ENCODE data around the gene RASGRF1.

RASGRF1 gene

DNA sequence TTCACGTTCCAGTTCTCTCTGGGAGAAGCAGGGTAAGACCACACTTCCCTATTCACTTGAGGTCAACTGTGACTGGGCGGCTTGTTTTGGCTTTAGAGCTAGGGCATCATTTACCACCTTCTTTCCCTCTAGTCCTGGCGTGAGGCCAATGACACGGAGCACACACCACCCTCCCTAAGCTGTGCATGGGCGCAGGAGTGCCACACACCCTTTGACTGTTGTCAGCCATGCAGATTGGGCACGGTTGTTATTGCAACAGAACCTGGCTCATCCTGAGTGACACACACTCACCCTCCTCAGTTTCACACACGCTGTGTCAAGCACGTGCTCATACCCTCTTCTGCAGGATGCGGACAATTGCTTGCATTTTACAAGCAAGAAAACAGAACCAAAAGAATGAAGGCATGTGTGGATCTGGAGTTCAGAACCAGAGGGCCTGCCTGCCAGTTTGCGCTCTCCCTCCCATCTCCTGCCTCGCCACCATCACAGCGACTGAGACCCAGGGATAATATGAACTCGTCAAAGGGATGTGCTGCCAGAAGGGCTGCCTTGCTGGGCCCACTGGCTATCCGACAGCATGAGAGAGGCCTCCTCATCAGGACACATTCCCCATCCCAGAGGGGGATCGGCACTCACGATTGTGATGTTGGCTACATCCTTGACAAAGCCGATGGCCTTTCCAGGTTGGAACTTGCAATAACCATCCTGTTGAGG lies 163.3 kb downstream of the RASGRF1 start:
- DNase-seq (ENCODE audit: low read depth, low spot score): no peak
- H3K4me3 ChIP-seq (ENCODE audit: low read length): no peak overlapping the region

DNA sequence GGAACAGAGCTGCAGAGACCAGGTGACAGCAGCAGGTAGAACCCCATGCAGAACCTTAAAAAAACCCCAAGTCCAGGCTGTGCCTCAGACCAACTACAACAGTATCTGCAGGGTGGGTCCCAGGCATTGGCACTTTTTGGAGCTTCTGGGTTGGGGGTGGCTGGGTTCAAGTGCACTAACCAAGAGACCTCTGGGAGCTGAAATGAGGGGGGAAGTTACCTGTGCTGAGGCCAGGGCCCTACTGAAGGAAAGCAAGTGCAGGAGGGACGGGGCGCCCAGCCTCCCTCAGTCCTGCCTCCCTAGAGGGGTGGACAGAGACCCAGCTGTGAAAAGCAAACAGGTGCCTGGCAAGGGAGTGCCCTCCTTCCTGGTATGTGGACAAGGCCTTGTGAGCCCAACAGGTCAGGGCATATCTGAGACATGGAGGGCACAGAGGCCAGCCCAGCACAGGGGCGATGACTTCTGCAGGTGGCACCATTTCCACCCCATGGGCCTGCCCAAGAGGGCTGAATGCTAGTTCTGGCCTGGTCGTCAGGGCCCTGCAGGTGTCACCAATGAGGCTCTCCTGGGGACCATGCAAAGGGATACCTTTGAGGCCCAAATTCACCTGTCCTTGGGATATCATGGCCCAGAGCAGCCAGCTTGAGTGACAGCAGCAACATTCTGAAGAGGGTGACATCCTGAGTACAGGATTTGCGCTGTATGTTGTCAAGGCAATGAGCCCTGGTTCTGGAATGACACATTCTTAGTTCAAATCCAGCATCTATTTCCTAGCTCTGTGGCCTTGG lies 164.4 kb downstream of the RASGRF1 start:
- no peak overlapping the region for H3K4me3 ChIP-seq (ENCODE audit: low read length)
- no peak for DNase-seq (ENCODE audit: low read depth, low spot score)

DNA sequence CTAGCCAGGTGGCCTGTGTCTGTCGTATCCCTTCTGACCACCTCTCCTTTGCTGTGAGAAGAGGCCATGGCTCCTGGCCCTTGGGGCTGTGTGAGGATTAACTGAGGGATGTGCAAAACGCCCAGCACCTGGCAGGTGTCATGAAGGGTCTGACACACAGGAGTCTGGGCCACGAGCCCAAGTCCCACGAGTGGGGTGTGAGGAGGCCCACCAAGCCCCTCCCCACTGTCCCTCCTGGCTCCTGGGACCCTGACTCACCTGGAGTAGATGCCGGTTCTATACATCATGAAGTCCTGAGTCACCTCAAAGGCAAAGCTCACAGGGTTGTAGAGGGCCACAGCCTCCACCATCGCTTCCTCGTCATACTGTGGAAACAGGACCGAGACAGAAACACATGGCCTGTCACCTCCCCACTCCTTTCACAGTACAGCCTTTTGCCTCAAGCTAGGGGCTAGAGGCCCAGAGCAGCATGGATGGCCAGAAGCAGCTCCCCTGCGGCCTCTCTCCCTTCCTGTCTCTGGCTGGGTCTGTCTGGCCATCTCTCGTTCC lies 165.4 kb downstream of the RASGRF1 start:
- DNase-seq (ENCODE audit: low read depth, low spot score): no peak

DNA sequence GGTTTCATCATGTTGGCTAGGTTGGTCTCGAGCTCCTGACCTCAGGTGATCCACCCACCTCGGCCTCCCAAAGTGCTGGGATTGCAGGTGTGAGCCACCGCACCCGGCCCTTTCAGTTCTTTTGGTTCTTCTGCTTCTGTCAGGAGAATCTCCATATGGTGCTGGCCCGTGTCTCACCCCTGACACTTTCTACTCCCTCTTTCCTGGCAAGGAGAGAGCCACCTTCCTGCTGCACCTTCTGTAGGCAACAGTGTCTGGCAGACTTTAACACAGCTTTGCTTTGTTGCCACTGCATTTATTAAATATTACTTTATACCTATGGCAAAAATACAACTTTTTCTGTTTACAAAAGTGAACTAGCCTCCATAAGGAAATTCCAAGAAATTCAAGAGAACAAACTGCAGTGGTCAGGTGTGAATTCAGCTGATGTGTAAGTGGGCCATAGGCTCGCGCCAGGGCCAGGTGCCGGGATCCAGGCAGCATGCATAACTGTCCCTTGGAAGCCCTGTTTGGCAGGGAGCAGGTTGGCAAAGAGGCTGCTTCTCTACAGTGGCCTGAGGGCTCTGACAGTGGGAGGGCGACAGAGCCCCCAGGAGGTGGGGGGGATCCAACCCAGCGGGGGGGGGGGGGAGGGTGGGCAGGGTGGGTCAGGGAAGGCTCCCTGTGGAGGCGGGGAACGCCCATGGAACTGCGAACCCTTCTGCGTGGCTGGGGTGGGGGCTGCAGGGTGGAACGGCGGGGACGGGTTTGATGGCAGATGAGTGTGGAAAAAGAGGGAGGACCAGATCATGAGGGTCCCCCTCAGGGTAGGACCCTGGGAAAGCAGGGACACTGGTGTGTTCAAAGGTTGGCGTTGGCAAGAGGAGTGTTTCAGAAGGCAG lies 166.9 kb downstream of the RASGRF1 start:
- DNase-seq (ENCODE audit: low read depth, low spot score): no peak
- H3K4me3 ChIP-seq (ENCODE audit: low read length): no peak overlapping the region

More for the DNA sequence above, 165.4 kb downstream of the RASGRF1 start:
- H3K4me3 ChIP-seq (ENCODE audit: low read length): no peak overlapping the region

DNA sequence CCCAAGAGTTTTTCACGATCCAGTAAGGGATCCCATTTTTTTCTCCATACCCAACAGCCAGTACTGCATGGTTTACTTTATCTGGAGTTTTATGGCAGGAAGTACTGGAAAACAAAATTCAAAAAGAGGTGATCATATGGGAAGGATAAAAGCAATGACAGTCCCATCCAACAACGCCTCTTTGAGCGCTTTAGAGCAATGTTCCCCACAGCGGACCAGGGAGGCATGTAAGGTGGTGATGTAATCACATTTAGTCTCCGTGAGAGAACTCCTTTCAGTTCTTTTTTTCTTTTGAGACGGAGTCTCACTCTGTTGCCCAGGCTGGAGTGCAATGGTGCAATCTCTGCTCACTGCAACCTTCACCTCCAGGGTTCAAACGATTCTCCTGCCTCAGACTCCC lies 167.6 kb downstream of the RASGRF1 start:
- no peak overlapping the region for H3K4me3 ChIP-seq (ENCODE audit: low read length)
- DNase-seq (ENCODE audit: low read depth, low spot score): no peak

DNA sequence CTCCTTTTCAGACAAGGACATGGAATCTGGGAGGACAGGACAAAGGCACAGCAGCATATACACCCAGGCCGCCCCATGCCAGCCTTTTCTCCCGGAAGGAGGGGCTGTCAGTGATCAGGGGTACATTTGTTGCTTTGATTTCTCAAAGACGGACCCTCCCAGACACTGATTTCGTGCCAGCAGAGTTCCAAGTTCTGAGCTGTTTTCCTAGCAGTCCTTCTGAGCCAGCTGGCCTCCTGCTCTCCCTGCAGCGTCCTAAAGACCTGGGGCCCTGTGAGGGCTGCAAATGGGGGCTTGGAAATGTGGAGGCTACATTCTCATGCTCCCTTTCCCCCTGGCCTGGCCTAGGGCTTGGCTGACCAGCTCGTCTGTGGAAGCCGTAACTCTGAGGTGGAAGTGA lies 168.1 kb downstream of the RASGRF1 start:
- H3K4me3 ChIP-seq (ENCODE audit: low read length): no peak overlapping the region
- no peak for DNase-seq (ENCODE audit: low read depth, low spot score)

DNA sequence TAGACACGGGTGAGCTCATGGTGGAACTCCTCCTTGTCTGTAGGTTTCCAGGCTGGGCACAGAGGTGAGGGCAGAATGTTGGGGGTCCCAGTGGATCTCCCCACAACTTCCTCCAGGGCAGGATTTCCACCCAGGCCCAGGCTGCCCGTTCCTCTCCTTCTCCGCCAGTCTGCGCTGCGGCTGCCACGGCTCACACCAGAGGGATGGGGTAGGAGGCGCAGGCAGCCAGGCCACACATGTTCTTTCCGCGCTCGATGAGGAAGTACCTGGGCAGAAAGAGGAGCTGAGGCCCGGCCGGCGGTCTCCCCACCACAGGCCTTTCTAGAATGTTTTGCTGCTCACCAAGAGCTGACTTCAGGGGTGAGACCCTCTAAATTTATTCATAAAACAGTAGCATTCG lies 168.6 kb downstream of the RASGRF1 start:
- no peak for DNase-seq (ENCODE audit: low read depth, low spot score)
- H3K4me3 ChIP-seq (ENCODE audit: low read length): no peak overlapping the region

DNA sequence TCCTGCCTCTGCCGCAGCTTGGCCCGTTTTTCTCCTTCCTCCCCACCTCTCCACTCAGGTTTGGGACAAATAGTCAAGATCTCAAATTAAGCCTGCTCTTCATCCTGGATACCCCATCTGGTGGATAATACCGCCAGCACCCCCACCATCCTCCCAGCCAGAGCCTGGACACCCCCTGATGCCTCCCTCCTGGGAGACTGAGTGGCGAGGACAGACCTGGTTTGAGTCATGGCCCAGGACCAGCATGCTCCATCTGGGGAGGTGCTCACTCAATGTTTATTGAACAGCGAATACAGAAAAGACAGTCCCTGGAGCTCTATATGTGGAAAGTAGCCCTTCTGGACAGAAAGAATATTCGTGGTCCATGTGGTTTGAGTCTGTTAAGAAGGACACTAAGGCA lies 169.1 kb downstream of the RASGRF1 start:
- DNase-seq (ENCODE audit: low read depth, low spot score): no peak
- no peak overlapping the region for H3K4me3 ChIP-seq (ENCODE audit: low read length)

DNA sequence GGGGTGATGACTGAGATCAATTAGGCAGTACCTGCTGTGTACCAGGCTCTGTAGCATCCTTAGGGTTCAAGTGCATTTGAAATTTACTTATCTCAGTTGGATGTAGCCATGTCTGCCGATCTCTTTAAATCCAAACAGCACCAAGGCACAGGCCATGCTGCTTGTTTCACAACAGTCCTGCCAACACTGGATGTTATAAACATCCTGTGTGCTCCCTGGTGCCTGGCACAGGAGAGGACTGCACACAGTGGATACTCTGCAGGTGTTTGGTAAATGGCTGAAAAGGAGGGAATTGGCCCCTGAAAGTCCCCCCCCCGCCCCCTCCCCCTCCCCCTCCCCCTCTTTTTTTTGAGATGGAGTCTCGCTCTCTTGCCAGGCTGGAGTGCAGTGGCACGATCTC lies 172.7 kb downstream of the RASGRF1 start:
- DNase-seq (ENCODE audit: low read depth, low spot score): no peak

DNA sequence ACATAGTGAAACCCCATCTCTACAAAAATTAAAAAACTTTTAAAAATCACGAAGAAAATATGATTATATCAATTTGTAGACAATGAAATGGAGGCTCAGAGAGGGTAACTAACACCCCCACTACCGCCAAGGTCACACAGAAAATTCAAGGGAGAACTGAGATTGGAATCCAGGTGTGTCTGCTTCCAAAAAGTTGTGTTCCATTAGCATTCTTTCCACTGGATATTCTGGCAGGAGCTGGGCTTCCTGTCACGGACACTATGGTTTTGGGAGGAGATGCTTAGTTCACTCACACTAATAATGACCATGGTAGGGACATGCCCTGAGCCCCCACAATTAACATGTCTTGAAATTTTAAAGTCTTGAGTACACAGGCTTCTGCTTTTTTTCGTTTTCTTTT lies 174.5 kb downstream of the RASGRF1 start:
- no peak overlapping the region for H3K4me3 ChIP-seq (ENCODE audit: low read length)
- no peak for DNase-seq (ENCODE audit: low read depth, low spot score)

More for the DNA sequence above, 172.7 kb downstream of the RASGRF1 start:
- no peak overlapping the region for H3K4me3 ChIP-seq (ENCODE audit: low read length)

DNA sequence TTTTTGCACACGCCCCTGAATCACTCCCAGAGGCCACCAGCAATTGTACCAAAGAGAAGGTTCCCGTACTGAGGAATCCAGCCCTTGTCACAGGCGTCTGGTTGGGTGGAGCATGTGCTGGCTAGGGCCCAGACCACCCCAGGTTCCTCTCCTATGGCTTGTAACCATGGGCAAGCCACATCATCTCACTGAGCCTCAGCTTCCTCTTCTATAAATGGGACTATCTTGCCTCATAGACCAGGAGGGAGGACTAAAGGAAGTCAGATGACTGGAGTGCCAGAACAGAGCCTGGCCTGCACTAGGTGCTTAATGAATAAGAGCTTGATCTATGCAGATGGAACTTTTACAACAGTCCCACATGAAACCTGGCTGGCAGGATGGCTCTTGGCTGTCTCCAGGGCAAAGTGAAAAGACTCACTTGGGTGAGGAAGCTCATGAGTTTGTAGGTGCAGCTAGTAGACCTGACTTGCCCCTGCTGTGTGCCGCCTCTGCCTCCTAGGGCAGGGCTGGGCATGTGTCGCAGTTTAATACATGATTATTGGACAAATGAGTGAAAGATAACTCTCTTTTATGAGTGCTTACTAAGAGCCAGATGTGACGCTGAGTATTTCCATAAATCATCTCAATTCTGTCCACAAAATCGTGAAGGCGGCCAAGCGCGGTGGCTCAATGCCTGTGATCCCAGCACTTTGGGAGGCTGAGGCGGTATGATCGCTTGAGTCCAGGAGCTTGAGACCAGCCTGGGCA lies 175.1 kb downstream of the RASGRF1 start:
- no peak for DNase-seq (ENCODE audit: low read depth, low spot score)

DNA sequence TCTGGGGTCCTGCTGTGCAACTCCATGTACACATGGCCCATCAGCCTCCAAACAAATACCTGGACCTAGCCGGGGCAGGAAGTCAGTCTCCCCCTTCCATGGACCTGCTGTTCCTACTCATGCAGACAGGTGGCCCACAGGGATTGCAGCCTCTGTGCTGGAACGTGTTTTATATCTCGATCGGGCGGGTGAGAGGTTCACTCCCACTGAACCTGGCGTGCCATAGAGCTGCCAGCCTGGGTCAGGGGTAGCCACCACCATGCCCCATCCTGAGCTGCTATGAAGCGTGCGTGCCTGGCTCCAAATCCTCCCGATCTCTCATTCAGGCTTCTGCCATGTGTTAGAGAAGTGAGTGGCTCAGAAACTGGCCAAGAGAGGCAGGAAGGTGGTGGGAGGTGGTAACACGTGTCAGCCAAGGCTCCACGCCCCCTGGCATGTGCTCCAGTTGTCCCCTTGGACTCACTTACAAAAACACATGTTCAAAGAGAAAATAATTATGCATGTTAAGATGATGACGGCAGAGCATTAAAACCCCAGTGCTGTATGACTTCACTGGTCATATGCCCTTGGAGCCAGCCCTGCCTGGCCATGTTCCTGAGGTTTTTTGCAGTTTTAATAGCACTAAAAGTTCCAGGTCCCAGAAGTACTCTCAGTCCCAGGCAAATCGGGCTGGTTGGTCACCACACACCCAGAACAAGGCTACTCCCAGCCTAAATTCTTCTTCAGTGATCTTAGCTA lies 176.4 kb downstream of the RASGRF1 start:
- H3K4me3 ChIP-seq (ENCODE audit: low read length): no peak overlapping the region
- no peak for DNase-seq (ENCODE audit: low read depth, low spot score)

More for the DNA sequence above, 175.1 kb downstream of the RASGRF1 start:
- no peak overlapping the region for H3K4me3 ChIP-seq (ENCODE audit: low read length)

DNA sequence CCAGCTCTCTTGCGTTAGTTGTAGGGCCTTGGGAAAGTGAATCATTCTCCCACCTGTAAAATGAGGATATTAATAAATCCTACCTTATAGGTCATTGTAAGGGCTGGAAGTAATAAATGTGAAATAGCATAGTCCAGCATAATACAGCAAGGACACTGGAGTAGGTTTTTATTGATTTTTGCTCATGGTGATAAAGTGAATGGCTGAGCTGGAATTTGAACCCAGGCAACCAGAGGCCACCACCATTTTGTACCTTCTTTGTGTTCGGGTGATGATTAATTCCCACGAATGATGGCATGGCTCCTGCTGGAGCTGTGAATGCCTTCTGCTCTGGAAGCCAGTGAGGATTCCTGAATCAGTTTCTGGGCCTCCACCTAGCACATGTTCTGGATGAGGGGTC lies 177.6 kb downstream of the RASGRF1 start:
- DNase-seq (ENCODE audit: low read depth, low spot score): no peak
- no peak overlapping the region for H3K4me3 ChIP-seq (ENCODE audit: low read length)

DNA sequence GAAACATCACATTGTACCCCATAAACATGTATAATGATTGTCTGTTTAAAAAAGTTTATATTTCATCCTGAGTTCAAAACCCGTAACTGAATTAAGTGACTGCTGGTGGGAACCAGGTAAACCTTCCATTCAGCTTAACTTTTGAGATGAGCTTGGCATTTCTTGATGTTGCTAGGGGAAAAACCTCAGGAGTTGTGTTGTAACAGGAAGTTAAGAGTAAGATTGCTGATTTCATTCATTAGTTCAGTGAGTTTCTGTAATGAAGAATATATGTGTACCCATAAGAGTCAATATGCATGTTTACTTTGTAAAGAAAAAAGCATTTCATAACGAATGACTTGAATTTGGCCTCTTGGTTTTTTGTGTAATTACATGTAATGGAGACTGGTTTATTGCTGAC lies 178.3 kb downstream of the RASGRF1 start:
- no peak for DNase-seq (ENCODE audit: low read depth, low spot score)
- H3K4me3 ChIP-seq (ENCODE audit: low read length): no peak overlapping the region

DNA sequence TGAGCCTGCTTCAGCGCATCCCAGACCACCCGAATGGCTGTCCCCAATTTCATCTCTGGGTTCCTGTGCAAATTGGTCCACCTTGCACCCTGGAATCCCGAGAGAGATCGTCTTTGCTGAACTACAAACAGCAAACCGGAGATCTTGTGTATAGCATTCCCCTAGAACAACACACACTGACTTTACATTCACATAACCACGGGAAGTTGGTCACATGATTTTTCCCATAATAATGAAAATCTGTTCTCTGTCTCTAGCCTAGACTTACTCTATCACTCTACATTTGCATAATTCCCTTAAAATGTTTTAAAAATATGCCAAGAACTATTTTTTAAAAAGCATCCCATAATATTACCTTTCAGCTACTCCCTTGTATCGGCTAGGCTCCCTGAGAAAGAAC lies 180.3 kb downstream of the RASGRF1 start:
- no peak for DNase-seq (ENCODE audit: low read depth, low spot score)
- no peak overlapping the region for H3K4me3 ChIP-seq (ENCODE audit: low read length)
